ENCODE measurements around the gene GPR152. TPM values are rescaled to one million over a fixed set of nuclear protein-coding genes. Genes with fewer than 3 reads are reported as not detected.

GPR152 gene
- total RNA-seq, 2 donors from 2014 or later, result not detected

DNA sequence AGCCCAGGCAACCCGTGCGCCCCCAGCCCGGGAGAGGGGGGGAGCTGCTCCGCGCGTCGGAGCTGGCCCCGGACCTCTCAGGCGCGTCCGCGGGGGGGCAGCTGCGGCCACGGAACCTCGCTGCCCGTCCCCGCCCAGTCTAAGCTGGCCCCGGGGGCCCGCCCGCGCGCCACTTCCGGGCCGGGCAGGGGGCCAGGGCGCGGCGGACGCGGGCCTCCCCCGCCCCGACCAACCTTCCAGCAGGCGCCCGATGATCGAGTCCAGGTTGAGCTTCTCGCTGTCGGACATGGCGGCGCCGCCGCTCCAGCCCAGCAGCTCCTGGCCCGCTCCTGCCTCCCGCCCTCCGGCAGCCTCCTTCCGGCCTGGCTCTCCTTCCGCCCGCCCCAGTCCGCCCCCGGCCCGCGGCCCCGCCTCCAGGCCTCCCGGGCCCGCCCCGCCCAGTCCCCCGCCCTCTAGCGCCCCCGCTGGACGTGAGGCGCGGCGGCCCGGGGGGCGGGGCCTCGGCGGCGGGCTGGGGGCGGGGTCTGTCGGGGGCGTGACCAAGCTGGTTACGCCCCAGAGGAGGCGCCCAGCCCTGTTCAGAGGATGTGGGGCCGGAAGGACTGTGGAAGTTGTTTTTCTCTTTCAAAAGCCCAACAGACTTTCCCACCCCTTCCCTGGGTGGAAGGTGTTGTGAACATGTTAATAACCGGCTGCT is 50.9 kb downstream of the GPR152 start, which contains the start of gene PPP1CA:
Gene PPP1CA (minus strand): TSS at position 364 of the 697 bp plus-strand sequence. CDS start 76 bp downstream, at position 288.
- peak; percentile 89 for ATAC-seq (ENCODE audit: insufficient number of reproducible peaks, low FRiP score, low read depth)
- DNase-seq (ENCODE audit: low spot score), result peak; percentile 44
- H3K4me1 ChIP-seq (ENCODE audit: control insufficient read depth in 1 of 2, low read depth in 2 of 2), result peaks cover 16 to 27% of the 10 kb centered on the region in 2 donors
- peaks cover 5% of the 10 kb centered on the region for H3K27me3 ChIP-seq (replicated peaks; ENCODE audit: insufficient read depth)
- peaks cover 29% of the 10 kb centered on the region for H3K36me3 ChIP-seq
- peak within 1 kb of the TSS; percentile 89 to 94 for H3K27ac ChIP-seq
- TF ChIP-seq, protein P1, sequence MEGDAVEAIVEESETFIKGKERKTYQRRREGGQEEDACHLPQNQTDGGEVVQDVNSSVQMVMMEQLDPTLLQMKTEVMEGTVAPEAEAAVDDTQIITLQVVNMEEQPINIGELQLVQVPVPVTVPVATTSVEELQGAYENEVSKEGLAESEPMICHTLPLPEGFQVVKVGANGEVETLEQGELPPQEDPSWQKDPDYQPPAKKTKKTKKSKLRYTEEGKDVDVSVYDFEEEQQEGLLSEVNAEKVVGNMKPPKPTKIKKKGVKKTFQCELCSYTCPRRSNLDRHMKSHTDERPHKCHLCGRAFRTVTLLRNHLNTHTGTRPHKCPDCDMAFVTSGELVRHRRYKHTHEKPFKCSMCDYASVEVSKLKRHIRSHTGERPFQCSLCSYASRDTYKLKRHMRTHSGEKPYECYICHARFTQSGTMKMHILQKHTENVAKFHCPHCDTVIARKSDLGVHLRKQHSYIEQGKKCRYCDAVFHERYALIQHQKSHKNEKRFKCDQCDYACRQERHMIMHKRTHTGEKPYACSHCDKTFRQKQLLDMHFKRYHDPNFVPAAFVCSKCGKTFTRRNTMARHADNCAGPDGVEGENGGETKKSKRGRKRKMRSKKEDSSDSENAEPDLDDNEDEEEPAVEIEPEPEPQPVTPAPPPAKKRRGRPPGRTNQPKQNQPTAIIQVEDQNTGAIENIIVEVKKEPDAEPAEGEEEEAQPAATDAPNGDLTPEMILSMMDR (IDR thresholded peaks at IDR 0.05), result no peak
- H3K4me3 ChIP-seq, result peak within 1 kb of the TSS; percentile 100
- no peaks in the 10 kb centered on the region for H3K9me3 ChIP-seq

Other genes with a start within 250 kb of the GPR152 start
- 10 to 100 TPM; 72.8 to 85.2 TPM for gene GRK2, start 186.3 kb downstream of the GPR152 start, total RNA-seq
- gene ANKRD13D, start 163.4 kb downstream of the GPR152 start, total RNA-seq, result 100 to 1,000 TPM in 1 of 2 donors, 10 to 100 TPM in 1; 66.6 to 101 TPM
- 10 to 100 TPM; 39.4 to 59.0 TPM for gene SSH3, start 149.2 kb downstream of the GPR152 start, total RNA-seq
- gene POLD4, start 99.2 kb downstream of the GPR152 start, total RNA-seq, result 100 to 1,000 TPM; 145 to 148 TPM
- gene CLCF1, start 79.1 kb downstream of the GPR152 start, total RNA-seq, result 10 to 100 TPM; 27.1 to 38.1 TPM
- gene RAD9A, start 60.7 kb downstream of the GPR152 start, total RNA-seq, result 10 to 100 TPM; 15.8 to 23.0 TPM
- gene PPP1CA, start 50.9 kb downstream of the GPR152 start, total RNA-seq, result 10 to 100 TPM; 74.4 to 77.8 TPM
- 1 to 10 TPM; 2.6 to 3.8 TPM for gene TBC1D10C, start 48.6 kb downstream of the GPR152 start, total RNA-seq
- 10 to 100 TPM in 1 of 2 donors, 1 to 10 TPM in 1; 7.9 to 10.8 TPM for gene CARNS1, start 37.1 kb downstream of the GPR152 start, total RNA-seq
- gene RPS6KB2, start 24.2 kb downstream of the GPR152 start, total RNA-seq, result 10 to 100 TPM; 68.3 to 69.3 TPM
- 1 to 10 TPM; 4.0 to 7.2 TPM for gene PTPRCAP, start 15.0 kb downstream of the GPR152 start, total RNA-seq
- 10 to 100 TPM; 50.0 to 88.3 TPM for gene CORO1B, start 9.3 kb downstream of the GPR152 start, total RNA-seq
- gene CABP4, start 2.6 kb upstream of the GPR152 start, total RNA-seq, result 1 to 10 TPM; 5.3 to 5.7 TPM
- 10 to 100 TPM; 66.7 to 67.7 TPM for gene TMEM134, start 16.5 kb upstream of the GPR152 start, total RNA-seq
- gene AIP, start 30.3 kb upstream of the GPR152 start, total RNA-seq, result 10 to 100 TPM; 64.8 to 76.9 TPM
- gene PITPNM1, start 52.6 kb upstream of the GPR152 start, total RNA-seq, result 10 to 100 TPM; 27.1 to 32.5 TPM
- 10 to 100 TPM; 53.3 to 73.4 TPM for gene CDK2AP2, start 55.4 kb upstream of the GPR152 start, total RNA-seq
- not detected for gene CABP2, start 70.7 kb upstream of the GPR152 start, total RNA-seq
- 100 to 1,000 TPM; 272 to 744 TPM for gene GSTP1, start 131.1 kb upstream of the GPR152 start, total RNA-seq
- 100 to 1,000 TPM; 240 to 252 TPM for gene NDUFV1, start 154.2 kb upstream of the GPR152 start, total RNA-seq
- gene NUDT8, start 177.2 kb upstream of the GPR152 start, total RNA-seq, result 1 to 10 TPM; 5.7 to 6.1 TPM
- gene TBX10, start 187.0 kb upstream of the GPR152 start, total RNA-seq, result not detected
- not detected for gene ACY3, start 198.0 kb upstream of the GPR152 start, total RNA-seq
- not detected for gene ALDH3B2, start 221.9 kb upstream of the GPR152 start, total RNA-seq

Measured in thoracic aorta (tissue), 2 donors.